GM18907 (cell line): ENCODE data around the gene TOMM40.
"Not testable (repeated sequence)": the region's sequence is repeated elsewhere in the genome, so short reads cannot be mapped to it uniquely, and the experiment has no call there.

Source experiments
- ATAC-seq: cut with Tn5 transposase; IDR thresholded peaks from one replicate; pipeline ENCODE4 v1.9.1; 2021; ENCODE audit warnings: mild to moderate bottlenecking, moderate library complexity; ENCODE audit not compliant: unreplicated experiment

TOMM40 gene

GRCh38 chr19:44893332-44894051, 2.4 kb downstream of the TOMM40 start:
- no peak for ATAC-seq

DNA sequence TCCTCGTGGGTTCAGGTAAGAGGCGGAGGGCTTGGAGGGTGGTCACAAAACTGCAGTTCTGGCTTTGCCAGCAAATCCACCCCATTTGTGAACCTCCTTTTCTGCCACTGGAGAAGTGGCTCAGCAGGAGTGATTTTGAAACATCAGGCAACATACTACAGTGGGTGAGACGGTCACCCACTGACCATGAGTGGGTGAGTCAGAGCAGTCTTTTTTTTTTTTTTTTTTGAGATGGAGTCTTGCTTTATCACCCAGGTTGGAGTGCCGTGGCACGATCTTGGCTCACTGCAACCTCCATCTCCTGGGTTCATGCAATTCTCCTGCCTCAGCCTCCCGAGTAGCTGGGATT, 3.0 kb downstream of the TOMM40 start:
- ATAC-seq, result no peak

DNA sequence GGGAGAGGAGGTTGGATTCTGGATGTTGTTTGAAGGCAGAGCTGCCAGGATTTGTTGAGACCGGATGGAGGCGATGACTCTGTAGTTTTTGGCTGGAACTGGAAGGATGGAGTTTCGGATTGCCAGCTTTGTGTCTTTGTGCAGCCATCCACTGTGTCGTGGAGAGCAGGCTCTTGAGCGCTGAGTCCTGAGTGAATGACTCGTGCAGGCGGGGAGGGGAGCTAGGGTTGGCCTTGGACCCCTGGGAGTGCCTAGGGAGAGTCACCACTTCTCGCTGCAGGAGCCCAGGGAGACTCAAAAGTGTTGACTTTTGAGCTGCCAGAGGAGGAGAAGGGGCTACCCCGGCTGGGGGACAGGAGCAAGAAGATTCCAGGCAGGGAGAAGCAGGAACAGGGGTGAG, 3.9 kb downstream of the TOMM40 start:
- no peak for ATAC-seq

DNA sequence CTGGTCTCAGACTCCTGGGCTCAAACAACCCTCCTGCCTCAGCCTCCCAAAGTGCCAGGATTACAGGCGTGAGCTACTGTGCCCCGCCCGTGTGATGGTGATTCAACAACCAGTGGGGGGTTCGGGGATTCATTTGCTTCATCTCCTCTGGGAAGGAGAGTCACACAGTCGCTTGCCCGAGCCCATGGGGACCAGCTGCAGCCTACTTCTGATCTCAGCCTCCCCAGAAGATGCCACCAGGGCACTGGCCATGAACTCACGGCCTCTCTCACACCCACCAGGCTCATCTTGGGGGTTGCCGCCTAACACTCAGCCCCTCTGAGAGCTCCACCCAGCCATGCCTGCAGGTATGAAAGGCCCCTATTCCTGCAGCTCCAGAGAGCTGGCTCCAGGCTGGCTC, 6.8 kb downstream of the TOMM40 start:
- ATAC-seq, result no peak

- no peak for ATAC-seq
Observed at GRCh38 chr19:44900328-44901244, 9.5 kb downstream of the TOMM40 start.

DNA sequence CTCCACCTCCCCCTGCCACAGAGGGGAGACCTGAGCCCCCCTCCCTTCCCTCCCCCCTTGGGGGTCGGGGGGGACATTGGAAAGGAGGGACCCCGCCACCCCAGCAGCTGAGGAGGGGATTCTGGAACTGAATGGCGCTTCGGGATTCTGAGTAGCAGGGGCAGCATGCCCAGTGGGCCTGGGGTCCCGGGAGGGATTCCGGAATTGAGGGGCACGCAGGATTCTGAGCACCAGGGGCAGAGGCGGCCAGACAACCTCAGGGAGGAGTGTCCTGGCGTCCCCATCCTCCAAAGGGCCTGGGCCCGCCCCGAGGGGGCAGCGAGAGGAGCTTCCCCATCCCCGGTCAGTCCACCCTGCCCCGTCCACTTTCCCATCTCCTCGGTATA, 12.2 kb downstream of the TOMM40 start:
- no peak for ATAC-seq

GRCh38 chr19:44903602-44904425, 12.8 kb downstream of the TOMM40 start:
- ATAC-seq, result no peak

DNA sequence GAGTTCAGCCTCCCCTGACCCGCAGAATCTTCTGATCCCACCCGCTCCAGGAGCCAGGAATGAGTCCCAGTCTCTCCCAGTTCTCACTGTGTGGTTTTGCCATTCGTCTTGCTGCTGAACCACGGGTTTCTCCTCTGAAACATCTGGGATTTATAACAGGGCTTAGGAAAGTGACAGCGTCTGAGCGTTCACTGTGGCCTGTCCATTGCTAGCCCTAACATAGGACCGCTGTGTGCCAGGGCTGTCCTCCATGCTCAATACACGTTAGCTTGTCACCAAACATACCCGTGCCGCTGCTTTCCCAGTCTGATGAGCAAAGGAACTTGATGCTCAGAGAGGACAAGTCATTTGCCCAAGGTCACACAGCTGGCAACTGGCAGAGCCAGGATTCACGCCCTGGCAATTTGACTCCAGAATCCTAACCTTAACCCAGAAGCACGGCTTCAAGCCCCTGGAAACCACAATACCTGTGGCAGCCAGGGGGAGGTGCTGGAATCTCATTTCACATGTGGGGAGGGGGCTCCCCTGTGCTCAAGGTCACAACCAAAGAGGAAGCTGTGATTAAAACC, 13.5 kb downstream of the TOMM40 start:
- no peak for ATAC-seq

DNA sequence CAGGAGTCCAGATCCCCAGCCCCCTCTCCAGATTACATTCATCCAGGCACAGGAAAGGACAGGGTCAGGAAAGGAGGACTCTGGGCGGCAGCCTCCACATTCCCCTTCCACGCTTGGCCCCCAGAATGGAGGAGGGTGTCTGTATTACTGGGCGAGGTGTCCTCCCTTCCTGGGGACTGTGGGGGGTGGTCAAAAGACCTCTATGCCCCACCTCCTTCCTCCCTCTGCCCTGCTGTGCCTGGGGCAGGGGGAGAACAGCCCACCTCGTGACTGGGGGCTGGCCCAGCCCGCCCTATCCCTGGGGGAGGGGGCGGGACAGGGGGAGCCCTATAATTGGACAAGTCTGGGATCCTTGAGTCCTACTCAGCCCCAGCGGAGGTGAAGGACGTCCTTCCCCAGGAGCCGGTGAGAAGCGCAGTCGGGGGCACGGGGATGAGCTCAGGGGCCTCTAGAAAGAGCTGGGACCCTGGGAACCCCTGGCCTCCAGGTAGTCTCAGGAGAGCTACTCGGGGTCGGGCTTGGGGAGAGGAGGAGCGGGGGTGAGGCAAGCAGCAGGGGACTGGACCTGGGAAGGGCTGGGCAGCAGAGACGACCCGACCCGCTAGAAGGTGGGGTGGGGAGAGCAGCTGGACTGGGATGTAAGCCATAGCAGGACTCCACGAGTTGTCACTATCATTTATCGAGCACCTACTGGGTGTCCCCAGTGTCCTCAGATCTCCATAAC, 14.5 kb downstream of the TOMM40 start, which contains the start of gene APOE:
Gene APOE, plus strand, starts transcription at position 360 of the 724 bp plus-strand sequence. CDS start 829 bp downstream, outside the sequence.
- ATAC-seq, result no peak

DNA sequence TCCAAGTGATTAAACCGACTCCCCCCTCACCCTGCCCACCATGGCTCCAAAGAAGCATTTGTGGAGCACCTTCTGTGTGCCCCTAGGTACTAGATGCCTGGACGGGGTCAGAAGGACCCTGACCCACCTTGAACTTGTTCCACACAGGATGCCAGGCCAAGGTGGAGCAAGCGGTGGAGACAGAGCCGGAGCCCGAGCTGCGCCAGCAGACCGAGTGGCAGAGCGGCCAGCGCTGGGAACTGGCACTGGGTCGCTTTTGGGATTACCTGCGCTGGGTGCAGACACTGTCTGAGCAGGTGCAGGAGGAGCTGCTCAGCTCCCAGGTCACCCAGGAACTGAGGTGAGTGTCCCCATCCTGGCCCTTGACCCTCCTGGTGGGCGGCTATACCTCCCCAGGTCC, 16.6 kb downstream of the TOMM40 start:
- no peak for ATAC-seq

DNA sequence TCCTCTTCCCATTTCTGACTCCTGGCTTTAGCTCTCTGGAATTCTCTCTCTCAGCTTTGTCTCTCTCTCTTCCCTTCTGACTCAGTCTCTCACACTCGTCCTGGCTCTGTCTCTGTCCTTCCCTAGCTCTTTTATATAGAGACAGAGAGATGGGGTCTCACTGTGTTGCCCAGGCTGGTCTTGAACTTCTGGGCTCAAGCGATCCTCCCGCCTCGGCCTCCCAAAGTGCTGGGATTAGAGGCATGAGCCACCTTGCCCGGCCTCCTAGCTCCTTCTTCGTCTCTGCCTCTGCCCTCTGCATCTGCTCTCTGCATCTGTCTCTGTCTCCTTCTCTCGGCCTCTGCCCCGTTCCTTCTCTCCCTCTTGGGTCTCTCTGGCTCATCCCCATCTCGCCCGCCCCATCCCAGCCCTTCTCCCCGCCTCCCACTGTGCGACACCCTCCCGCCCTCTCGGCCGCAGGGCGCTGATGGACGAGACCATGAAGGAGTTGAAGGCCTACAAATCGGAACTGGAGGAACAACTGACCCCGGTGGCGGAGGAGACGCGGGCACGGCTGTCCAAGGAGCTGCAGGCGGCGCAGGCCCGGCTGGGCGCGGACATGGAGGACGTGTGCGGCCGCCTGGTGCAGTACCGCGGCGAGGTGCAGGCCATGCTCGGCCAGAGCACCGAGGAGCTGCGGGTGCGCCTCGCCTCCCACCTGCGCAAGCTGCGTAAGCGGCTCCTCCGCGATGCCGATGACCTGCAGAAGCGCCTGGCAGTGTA, 17.2 kb downstream of the TOMM40 start:
- no peak for ATAC-seq

DNA sequence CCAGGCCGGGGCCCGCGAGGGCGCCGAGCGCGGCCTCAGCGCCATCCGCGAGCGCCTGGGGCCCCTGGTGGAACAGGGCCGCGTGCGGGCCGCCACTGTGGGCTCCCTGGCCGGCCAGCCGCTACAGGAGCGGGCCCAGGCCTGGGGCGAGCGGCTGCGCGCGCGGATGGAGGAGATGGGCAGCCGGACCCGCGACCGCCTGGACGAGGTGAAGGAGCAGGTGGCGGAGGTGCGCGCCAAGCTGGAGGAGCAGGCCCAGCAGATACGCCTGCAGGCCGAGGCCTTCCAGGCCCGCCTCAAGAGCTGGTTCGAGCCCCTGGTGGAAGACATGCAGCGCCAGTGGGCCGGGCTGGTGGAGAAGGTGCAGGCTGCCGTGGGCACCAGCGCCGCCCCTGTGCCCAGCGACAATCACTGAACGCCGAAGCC, 17.8 kb downstream of the TOMM40 start:
- ATAC-seq, result no peak

GRCh38 chr19:44909775-44910174, 18.7 kb downstream of the TOMM40 start:
- ATAC-seq, result no peak

- not testable (repeated sequence) for ATAC-seq
Observed at GRCh38 chr19:44911896-44912295, 20.8 kb downstream of the TOMM40 start.

- ATAC-seq, result no peak
Observed at GRCh38 chr19:44912854-44913253, 21.8 kb downstream of the TOMM40 start.

GRCh38 chr19:44913512-44914432, 22.7 kb downstream of the TOMM40 start:
- not testable (repeated sequence) for ATAC-seq

DNA sequence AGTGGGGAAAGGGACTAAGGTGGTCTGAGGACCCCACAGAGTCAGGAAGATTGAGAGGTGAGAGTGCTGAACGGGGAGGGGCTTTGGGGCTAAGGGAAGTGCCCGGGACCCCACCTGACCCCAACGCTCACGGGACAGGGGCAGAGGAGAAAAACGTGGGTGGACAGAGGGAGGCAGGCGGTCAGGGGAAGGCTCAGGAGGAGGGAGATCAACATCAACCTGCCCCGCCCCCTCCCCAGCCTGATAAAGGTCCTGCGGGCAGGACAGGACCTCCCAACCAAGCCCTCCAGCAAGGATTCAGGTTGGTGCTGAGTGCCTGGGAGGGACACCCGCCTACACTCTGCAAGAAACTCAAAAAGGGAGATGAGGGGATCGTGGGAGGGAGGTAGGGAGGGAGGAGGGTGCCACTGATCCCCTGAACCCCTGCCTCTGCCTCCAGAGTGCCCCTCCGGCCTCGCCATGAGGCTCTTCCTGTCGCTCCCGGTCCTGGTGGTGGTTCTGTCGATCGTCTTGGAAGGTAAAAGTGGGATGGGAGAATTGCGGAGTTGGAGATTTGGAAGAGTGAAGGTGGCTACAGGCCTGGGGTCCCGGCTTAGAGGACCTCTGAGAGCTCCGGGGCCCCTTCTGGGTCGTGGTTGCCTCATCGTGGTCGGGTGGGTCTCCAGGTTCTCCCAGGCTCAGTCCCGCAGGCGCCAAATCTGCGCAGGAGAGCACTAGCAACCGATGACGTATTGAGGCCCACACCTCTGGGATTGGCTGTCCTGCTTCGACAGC, 23.6 kb downstream of the TOMM40 start, which contains the start of gene APOC1:
Gene APOC1, plus strand, starts transcription at position 176 of the 774 bp plus-strand sequence. Its CDS starts 284 bp downstream, at position 460.
- peak; percentile 86 for ATAC-seq
